HepG2 (cell line): ENCODE data around the gene ZFAND3. TPM values are rescaled to one million over a fixed set of nuclear protein-coding genes. Genes with fewer than 3 reads are reported as not detected.

Experiments used
- ATAC-seq: fragments of 200-7000 bp; cut with Tn5 transposase; 3 replicates; pipeline ENCODE4 v1.9.1; 2020; ENCODE audit warnings: mild to moderate bottlenecking, moderate library complexity
- BruUV-seq: library from RNA; stranded (reverse); fragments of 400-500 nt; replicated peaks from 2 replicates; lab custom pipeline; 2021; lab: Mats Ljungman, UMichigan
- CTCF ChIA-PET: fragments of 300-600 bp; formaldehyde crosslinking; extraction: SDS; loops from one replicate; lab custom pipeline; 2021; ENCODE audit warnings: low total read pairs, inconsistent platforms, low intra/inter-chr PET ratio; lab: Yijun Ruan, JAX
- POLR2A ChIA-PET: fragments of 350-600 bp; sonication (Branson Sonifier 250); formaldehyde crosslinking; loops from one replicate; lab custom pipeline; 2020; ENCODE audit warnings: antibody characterized with exemption, inconsistent platforms; lab: Yijun Ruan, JAX
- DNase-seq: peaks from one replicate; pipeline ENCODE4 v3.0.0-alpha.2; 2015; ENCODE audit warnings: low spot score
- FAIRE-seq: peaks from 3 replicates; lab custom pipeline; 2011; peaks lifted over from hg19 to GRCh38; lab: Jason Lieb, UNC
- H2AFZ ChIP-seq: one replicate; pipeline ENCODE4 v1.6.1; 2011; ENCODE audit warnings: low read length, inconsistent platforms
- H3K27ac ChIP-seq: fragments of 300-600 bp; 3 replicates; pipeline ENCODE4 v1.8.0; 2011; ENCODE audit warnings: mixed run types, mild to moderate bottlenecking, mixed read lengths, low read length, inconsistent platforms; ENCODE audit not compliant: insufficient read depth; ENCODE audit errors: extremely low read length
- H3K27me3 ChIP-seq, 2 experiments: fragments of 200-600 bp in 1 of 2; 2 replicates in 1 of 2; 3 replicates in 1 of 2; pipeline versions ENCODE4 v1.6.0 to v1.8.0; 2011; ENCODE audit warnings: low read length in 2 of 2, mild to moderate bottlenecking in 2 of 2, moderate library complexity in 2 of 2, inconsistent platforms in 1 of 2; ENCODE audit not compliant: insufficient read depth in 2 of 2, control insufficient read depth in 1 of 2
- H3K36me3 ChIP-seq, 2 experiments: fragments of 200-600 bp in 1 of 2; replicated peaks in 1 of 2; 2 replicates in 1 of 2; 3 replicates in 1 of 2; pipeline versions ENCODE4 v1.5.1 to v1.8.0; 2011; ENCODE audit warnings: low read length in 2 of 2, inconsistent platforms in 1 of 2; ENCODE audit not compliant: insufficient read depth in 2 of 2, control insufficient read depth in 1 of 2
- H3K4me1 ChIP-seq: 2 replicates; pipeline ENCODE4 v1.5.1; 2012; ENCODE audit warnings: low read length, inconsistent platforms; ENCODE audit not compliant: insufficient read depth
- H3K4me2 ChIP-seq: 2 replicates; pipeline ENCODE4 v1.6.0; 2011; ENCODE audit warnings: low read depth, low read length, inconsistent platforms
- H3K4me3 ChIP-seq, 3 experiments: fragments of 200-600 bp in 1 of 3; sonication (generic), shearing (Covaris generic) in 1 of 3; replicated peaks in 1 of 3; 2 replicates each; pipeline ENCODE4 v1.5.1; 2011 to 2016; ENCODE audit warnings: low read length in 3 of 3, inconsistent platforms in 2 of 3, low read depth in 2 of 3, mild to moderate bottlenecking in 2 of 3, control low read depth in 1 of 3, mixed read lengths in 1 of 3; ENCODE audit not compliant: insufficient read depth in 1 of 3
- H3K79me2 ChIP-seq: one replicate; pipeline ENCODE4 v1.6.1; 2011; ENCODE audit warnings: low read length, inconsistent platforms; ENCODE audit not compliant: insufficient read depth
- H3K9ac ChIP-seq: 2 replicates; pipeline ENCODE4 v1.6.0; 2011; ENCODE audit warnings: mild to moderate bottlenecking, low read depth, low read length, inconsistent platforms; ENCODE audit not compliant: insufficient read depth
- H3K9me3 ChIP-seq: 2 replicates; pipeline ENCODE4 v1.5.1; 2012; ENCODE audit warnings: mild to moderate bottlenecking, low read length
- H4K20me1 ChIP-seq: 2 replicates; pipeline ENCODE4 v1.6.0; 2011; ENCODE audit warnings: inconsistent platforms, mild to moderate bottlenecking, low read length, moderate library complexity; ENCODE audit not compliant: insufficient read depth
- KMT2A ChIP-seq: sonication (generic); formaldehyde crosslinking; IDR thresholded peaks from 2 replicates; pipeline ENCODE4 v1.4.0; 2020; ENCODE audit warnings: missing genetic modification reagents
- PRMT3 ChIP-seq: sonication (generic); formaldehyde crosslinking; IDR thresholded peaks from 2 replicates; pipeline ENCODE4 v1.8.1; 2022; ENCODE audit warnings: low read depth, mild to moderate bottlenecking, moderate library complexity, missing genetic modification reagents, borderline replicate concordance
- REPIN1 ChIP-seq: sonication (generic); formaldehyde crosslinking; IDR thresholded peaks from 2 replicates; pipeline ENCODE4 v1.8.0; 2022; ENCODE audit warnings: missing genetic modification reagents, low read depth, mild to moderate bottlenecking, borderline replicate concordance
- ZNF205 ChIP-seq: IDR thresholded peaks from 2 replicates; pipeline ENCODE4 v1.6.1; 2018; ENCODE audit warnings: missing biosample characterization, missing genetic modification reagents
- ZNF562 ChIP-seq: sonication (generic); formaldehyde crosslinking; IDR thresholded peaks from 2 replicates; pipeline ENCODE4 v1.8.0; 2022; ENCODE audit warnings: missing genetic modification reagents, borderline replicate concordance
- ZNF703 ChIP-seq: sonication (generic); formaldehyde crosslinking; IDR thresholded peaks from 2 replicates; pipeline ENCODE4 v1.5.1; 2020; ENCODE audit warnings: missing genetic modification reagents, mild to moderate bottlenecking, moderate library complexity, borderline replicate concordance
- ZNF773 ChIP-seq: sonication (generic); formaldehyde crosslinking; IDR thresholded peaks from 2 replicates; pipeline ENCODE4 v1.4.0; 2020; ENCODE audit warnings: missing genetic modification reagents, borderline replicate concordance
- WGBS: methylation state at CpG from one replicate; pipeline ENCODE4 v1.1.6; 2017; ENCODE audit warnings: low lambda C conversion rate; 5-methylcytosine and 5-hydroxymethylcytosine counted together
- in situ Hi-C: cut with HindIII; loops from 2 replicates; pipeline ENCODE4 v1.10.0; 2017; ENCODE audit warnings: low pct_unique_long_range_greater_than_20kb; ENCODE audit not compliant: extremely low pct_ligation_motif_present
- intact Hi-C: fragments of 100-400 bp; cut with micrococcal nuclease; formaldehyde crosslinking; loops from one replicate; pipeline ENCODE4 v1.10.0; 2022; ENCODE audit not compliant: unreplicated experiment
- polyA plus RNA-seq, 8 experiments: library from polyadenylated mRNA; depleted of rRNA in 3 of 8; stranded (reverse) in 7 of 8; unstranded in 1 of 8; fragments of >200 nt; fragmentation: Illumina TruSeq in 4 of 8; extraction: Trizol in 4 of 8; gene quantifications; 2 replicates each; pipeline versions ENCODE4 v1.2.1 to v1.2.3, GENCODE V29; 2011 to 2016; ENCODE audit warnings: low read depth in 4 of 8, missing spikeins in 1 of 8, mixed read lengths in 1 of 8; ENCODE audit not compliant: insufficient read depth in 1 of 8
- total RNA-seq, 5 experiments: library from RNA; depleted of rRNA; stranded (reverse); fragments of >200 nt; fragmentation: Illumina TruSeq; extraction: Trizol; gene quantifications; 2 replicates each; pipeline ENCODE4 v1.2.3, GENCODE V29; 2016; ENCODE audit warnings: low read depth in 1 of 5
- TF ChIP-seq, protein P1 (sequence below): sonication (generic); formaldehyde crosslinking; IDR thresholded peaks from 2 replicates; pipeline ENCODE4 v1.5.0; 2020; ENCODE audit warnings: missing genetic modification reagents
- TF ChIP-seq, protein P2 (sequence below): sonication (generic); formaldehyde crosslinking; IDR thresholded peaks from 2 replicates; pipeline ENCODE4 v1.4.0; 2020; ENCODE audit warnings: mild to moderate bottlenecking, missing genetic modification reagents
- TF ChIP-seq, protein P3 (sequence below): sonication (generic); formaldehyde crosslinking; conservative IDR thresholded peaks from 2 replicates; pipeline ENCODE4 v1.4.0; 2020; ENCODE audit warnings: missing genetic modification reagents
- TF ChIP-seq, protein P4 (sequence below): sonication (generic); formaldehyde crosslinking; IDR thresholded peaks from 2 replicates; pipeline ENCODE4 v1.8.1; 2023; ENCODE audit warnings: missing genetic modification reagents, inconsistent platforms, borderline replicate concordance

Gene ZFAND3
- total and polyA plus RNA-seq, 2 of the 13 experiments (the other 11 are each of a cell fraction or from before 2014, with no cell fraction given), result 16.4 to 17.1 TPM

DNA sequence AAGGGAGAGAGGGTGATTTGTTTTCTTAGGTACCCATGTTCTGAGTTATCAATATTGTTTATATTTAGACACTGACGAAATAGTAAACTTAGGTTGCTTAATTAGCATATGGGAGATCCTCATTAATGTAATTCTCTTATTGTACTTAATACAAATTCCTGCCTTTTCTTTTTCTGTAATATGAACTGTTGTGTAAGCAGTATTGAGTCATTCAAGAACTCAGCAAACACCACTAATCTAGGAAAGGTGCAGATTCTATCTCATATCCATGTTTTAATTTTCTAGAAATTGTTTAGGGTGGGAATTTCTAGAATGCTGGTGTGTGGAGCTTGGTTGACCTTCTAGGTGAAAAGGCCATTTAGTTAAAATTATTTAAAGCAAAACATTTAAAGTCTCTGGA, 216.0 kb downstream of the ZFAND3 start:
- Histone ChIP-seq H4K20me1 (0 out of 2 replicates have a peak, but pooled peaks cover 4% of the 10 kb centered on the region), H3K36me3 (no peaks in the 10 kb centered on the region), H3K9me3 (no peaks in the 10 kb centered on the region), H3K9ac (no peak overlapping the region), H3K79me2 (peaks cover 12% of the 10 kb centered on the region), H3K27me3 (no peaks in the 10 kb centered on the region), H3K4me2 (no peak overlapping the region), H3K4me1 (peaks cover 32% of the 10 kb centered on the region), H2AFZ (no peak overlapping the region), H3K4me3 (no peak overlapping the region), H3K27ac (no peak overlapping the region)
- in situ Hi-C loops (no loop called here), intact Hi-C loops (no loop called here)
- ATAC-seq, result no peak
- FAIRE-seq, result no peak
- no TSS peak for BruUV-seq
- POLR2A ChIA-PET, result no interaction called here
- CTCF ChIA-PET, result interaction anchor here (1.8 kb wide), 1 partner anchor 458 kb away, joined by 7 read pairs; no protein-coding TSS in a partner anchor
- no peak for DNase-seq
- TF ChIP-seq ZNF703 (CRISPR knock-in tag) (no peak), REPIN1 (no peak), ZNF205 (CRISPR knock-in tag) (no peak), PRMT3 (CRISPR knock-in tag) (no peak), KMT2A (CRISPR knock-in tag) (no peak), ZNF773 (no peak), ZNF562 (no peak)
- TF ChIP-seq, protein P1, sequence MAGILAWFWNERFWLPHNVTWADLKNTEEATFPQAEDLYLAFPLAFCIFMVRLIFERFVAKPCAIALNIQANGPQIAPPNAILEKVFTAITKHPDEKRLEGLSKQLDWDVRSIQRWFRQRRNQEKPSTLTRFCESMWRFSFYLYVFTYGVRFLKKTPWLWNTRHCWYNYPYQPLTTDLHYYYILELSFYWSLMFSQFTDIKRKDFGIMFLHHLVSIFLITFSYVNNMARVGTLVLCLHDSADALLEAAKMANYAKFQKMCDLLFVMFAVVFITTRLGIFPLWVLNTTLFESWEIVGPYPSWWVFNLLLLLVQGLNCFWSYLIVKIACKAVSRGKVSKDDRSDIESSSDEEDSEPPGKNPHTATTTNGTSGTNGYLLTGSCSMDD (CRISPR knock-in tag), result no peak
- TF ChIP-seq, protein P2, sequence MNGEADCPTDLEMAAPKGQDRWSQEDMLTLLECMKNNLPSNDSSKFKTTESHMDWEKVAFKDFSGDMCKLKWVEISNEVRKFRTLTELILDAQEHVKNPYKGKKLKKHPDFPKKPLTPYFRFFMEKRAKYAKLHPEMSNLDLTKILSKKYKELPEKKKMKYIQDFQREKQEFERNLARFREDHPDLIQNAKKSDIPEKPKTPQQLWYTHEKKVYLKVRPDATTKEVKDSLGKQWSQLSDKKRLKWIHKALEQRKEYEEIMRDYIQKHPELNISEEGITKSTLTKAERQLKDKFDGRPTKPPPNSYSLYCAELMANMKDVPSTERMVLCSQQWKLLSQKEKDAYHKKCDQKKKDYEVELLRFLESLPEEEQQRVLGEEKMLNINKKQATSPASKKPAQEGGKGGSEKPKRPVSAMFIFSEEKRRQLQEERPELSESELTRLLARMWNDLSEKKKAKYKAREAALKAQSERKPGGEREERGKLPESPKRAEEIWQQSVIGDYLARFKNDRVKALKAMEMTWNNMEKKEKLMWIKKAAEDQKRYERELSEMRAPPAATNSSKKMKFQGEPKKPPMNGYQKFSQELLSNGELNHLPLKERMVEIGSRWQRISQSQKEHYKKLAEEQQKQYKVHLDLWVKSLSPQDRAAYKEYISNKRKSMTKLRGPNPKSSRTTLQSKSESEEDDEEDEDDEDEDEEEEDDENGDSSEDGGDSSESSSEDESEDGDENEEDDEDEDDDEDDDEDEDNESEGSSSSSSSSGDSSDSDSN (CRISPR knock-in tag), result no peak
- TF ChIP-seq, protein P3, sequence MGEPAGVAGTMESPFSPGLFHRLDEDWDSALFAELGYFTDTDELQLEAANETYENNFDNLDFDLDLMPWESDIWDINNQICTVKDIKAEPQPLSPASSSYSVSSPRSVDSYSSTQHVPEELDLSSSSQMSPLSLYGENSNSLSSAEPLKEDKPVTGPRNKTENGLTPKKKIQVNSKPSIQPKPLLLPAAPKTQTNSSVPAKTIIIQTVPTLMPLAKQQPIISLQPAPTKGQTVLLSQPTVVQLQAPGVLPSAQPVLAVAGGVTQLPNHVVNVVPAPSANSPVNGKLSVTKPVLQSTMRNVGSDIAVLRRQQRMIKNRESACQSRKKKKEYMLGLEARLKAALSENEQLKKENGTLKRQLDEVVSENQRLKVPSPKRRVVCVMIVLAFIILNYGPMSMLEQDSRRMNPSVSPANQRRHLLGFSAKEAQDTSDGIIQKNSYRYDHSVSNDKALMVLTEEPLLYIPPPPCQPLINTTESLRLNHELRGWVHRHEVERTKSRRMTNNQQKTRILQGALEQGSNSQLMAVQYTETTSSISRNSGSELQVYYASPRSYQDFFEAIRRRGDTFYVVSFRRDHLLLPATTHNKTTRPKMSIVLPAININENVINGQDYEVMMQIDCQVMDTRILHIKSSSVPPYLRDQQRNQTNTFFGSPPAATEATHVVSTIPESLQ (CRISPR knock-in tag), result no peak
- TF ChIP-seq, protein P4, sequence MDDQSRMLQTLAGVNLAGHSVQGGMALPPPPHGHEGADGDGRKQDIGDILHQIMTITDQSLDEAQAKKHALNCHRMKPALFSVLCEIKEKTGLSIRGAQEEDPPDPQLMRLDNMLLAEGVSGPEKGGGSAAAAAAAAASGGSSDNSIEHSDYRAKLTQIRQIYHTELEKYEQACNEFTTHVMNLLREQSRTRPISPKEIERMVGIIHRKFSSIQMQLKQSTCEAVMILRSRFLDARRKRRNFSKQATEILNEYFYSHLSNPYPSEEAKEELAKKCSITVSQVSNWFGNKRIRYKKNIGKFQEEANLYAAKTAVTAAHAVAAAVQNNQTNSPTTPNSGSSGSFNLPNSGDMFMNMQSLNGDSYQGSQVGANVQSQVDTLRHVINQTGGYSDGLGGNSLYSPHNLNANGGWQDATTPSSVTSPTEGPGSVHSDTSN (CRISPR knock-in tag), result no peak
- WGBS, result 86% methylated on average over 1 of the region's 1 CpG
